Smooth muscle cell (in vitro differentiated cells): ENCODE measurements around the gene TEKT5. TPM values are rescaled to one million over a fixed set of nuclear protein-coding genes. Genes with fewer than 3 reads are reported as not detected.

Source experiments
- DNase-seq: peaks from one replicate; lab custom pipeline; 2025; ENCODE audit not compliant: unreplicated experiment; lab: John Stamatoyannopoulos, UW
- H2AFZ ChIP-seq: fragments of 200-600 bp; sonication (generic); 2 replicates; pipeline ENCODE4 v1.6.0; 2016; ENCODE audit warnings: antibody characterized with exemption, low read depth, mild to moderate bottlenecking
- H3F3A ChIP-seq: fragments of 200-600 bp; sonication (generic); 2 replicates; pipeline ENCODE4 v1.6.0; 2017; ENCODE audit warnings: antibody characterized with exemption, low read depth
- H3K27ac ChIP-seq: fragments of 200-600 bp; sonication (generic); 2 replicates; pipeline ENCODE4 v1.5.1; 2016; ENCODE audit warnings: low read depth, mild to moderate bottlenecking
- H3K27me3 ChIP-seq: fragments of 200-600 bp; sonication (generic); 2 replicates; pipeline ENCODE4 v1.6.1; 2016; ENCODE audit warnings: low read depth, mild to moderate bottlenecking
- H3K36me3 ChIP-seq: fragments of 200-600 bp; sonication (generic); 2 replicates; pipeline ENCODE4 v1.5.1; 2016; ENCODE audit warnings: low read depth
- H3K4me1 ChIP-seq: fragments of 200-600 bp; sonication (generic); 2 replicates; pipeline ENCODE4 v1.5.1; 2016; ENCODE audit warnings: low read depth
- H3K4me2 ChIP-seq: fragments of 200-600 bp; sonication (generic); 2 replicates; pipeline ENCODE4 v1.6.0; 2016; ENCODE audit warnings: mild to moderate bottlenecking
- H3K4me3 ChIP-seq: fragments of 200-600 bp; sonication (generic); 2 replicates; pipeline ENCODE4 v1.5.1; 2016; ENCODE audit warnings: mild to moderate bottlenecking
- H3K79me2 ChIP-seq: fragments of 200-600 bp; sonication (generic); 2 replicates; pipeline ENCODE4 v1.6.0; 2016; ENCODE audit warnings: low read depth, mild to moderate bottlenecking
- H3K9ac ChIP-seq: fragments of 200-600 bp; sonication (generic); 2 replicates; pipeline ENCODE4 v1.6.0; 2016; ENCODE audit warnings: low read depth
- H3K9me3 ChIP-seq: fragments of 200-600 bp; sonication (generic); replicated peaks from 2 replicates; pipeline ENCODE4 v1.5.1; 2016; ENCODE audit warnings: low read depth
- H4K20me1 ChIP-seq: fragments of 200-600 bp; sonication (generic); 2 replicates; pipeline ENCODE4 v1.6.0; 2016; ENCODE audit warnings: low read depth
- WGBS: methylation state at CpG from one replicate; pipeline ENCODE4 v1.1.7; 2016; ENCODE audit warnings: low lambda C conversion rate; 5-methylcytosine and 5-hydroxymethylcytosine counted together
- polyA plus RNA-seq: library from polyadenylated mRNA; unstranded; fragments of >200 nt; fragmentation: Nextera tagmentation; extraction: Ambion mirVana; gene quantifications from 2 replicates; pipeline ENCODE4 v1.2.1, GENCODE V29; 2016
- total RNA-seq: library from RNA; depleted of rRNA; stranded (reverse); fragments of >200 nt; gene quantifications from 2 replicates; pipeline ENCODE4 v1.2.3, GENCODE V29; 2014
- TF ChIP-seq, protein P1 (sequence below): fragments of 200-600 bp; sonication (generic); IDR thresholded peaks from 2 replicates; pipeline ENCODE4 v1.5.1; 2017; ENCODE audit warnings: borderline replicate concordance, mild to moderate bottlenecking, antibody characterized with exemption; ENCODE audit not compliant: insufficient read depth, poor library complexity, severe bottlenecking

Gene TEKT5
- total and polyA plus RNA-seq, 2 experiments from 2014 or later, result not detected

DNA sequence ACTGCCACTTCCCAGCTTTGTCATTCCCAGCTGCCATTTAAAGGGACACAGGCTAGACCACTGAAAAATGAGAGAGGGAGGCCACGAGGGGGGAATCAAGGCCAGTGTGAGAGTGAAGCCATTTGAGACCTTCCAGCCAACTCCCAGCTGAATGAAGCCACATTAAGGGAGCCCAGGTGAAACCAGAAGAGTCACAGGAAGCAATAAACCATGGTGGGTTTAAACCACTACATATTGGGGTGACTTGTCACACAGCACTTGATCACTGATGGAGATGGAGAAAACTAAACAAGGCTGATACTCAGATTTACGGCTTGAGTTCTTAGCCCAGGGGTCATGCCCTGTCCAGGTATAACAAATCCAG, 46.1 kb upstream of the TEKT5 start:
- no peaks in the 10 kb centered on the region for H3K36me3 ChIP-seq
- no peaks in the 10 kb centered on the region for H4K20me1 ChIP-seq
- H3F3A ChIP-seq, result peaks cover 7% of the 10 kb centered on the region
- H3K4me2 ChIP-seq, result no peak overlapping the region
- H3K27me3 ChIP-seq, result no peaks in the 10 kb centered on the region
- no peak overlapping the region for H3K4me3 ChIP-seq
- H3K79me2 ChIP-seq, result no peaks in the 10 kb centered on the region
- WGBS, result 90% methylated on average over 2 of the region's 2 CpGs
- H3K27ac ChIP-seq, result no peak overlapping the region
- no peak overlapping the region for H2AFZ ChIP-seq
- DNase-seq, result no peak
- H3K9ac ChIP-seq, result no peak overlapping the region
- no peaks in the 10 kb centered on the region for H3K4me1 ChIP-seq
- TF ChIP-seq, protein P1, sequence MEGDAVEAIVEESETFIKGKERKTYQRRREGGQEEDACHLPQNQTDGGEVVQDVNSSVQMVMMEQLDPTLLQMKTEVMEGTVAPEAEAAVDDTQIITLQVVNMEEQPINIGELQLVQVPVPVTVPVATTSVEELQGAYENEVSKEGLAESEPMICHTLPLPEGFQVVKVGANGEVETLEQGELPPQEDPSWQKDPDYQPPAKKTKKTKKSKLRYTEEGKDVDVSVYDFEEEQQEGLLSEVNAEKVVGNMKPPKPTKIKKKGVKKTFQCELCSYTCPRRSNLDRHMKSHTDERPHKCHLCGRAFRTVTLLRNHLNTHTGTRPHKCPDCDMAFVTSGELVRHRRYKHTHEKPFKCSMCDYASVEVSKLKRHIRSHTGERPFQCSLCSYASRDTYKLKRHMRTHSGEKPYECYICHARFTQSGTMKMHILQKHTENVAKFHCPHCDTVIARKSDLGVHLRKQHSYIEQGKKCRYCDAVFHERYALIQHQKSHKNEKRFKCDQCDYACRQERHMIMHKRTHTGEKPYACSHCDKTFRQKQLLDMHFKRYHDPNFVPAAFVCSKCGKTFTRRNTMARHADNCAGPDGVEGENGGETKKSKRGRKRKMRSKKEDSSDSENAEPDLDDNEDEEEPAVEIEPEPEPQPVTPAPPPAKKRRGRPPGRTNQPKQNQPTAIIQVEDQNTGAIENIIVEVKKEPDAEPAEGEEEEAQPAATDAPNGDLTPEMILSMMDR, result no peak
- no peaks in the 10 kb centered on the region for H3K9me3 ChIP-seq

GRCh38 chr16:10740000-10740844, 45.5 kb upstream of the TEKT5 start:
- Histone ChIP-seq H3K9me3 (no peaks in the 10 kb centered on the region), H3K4me1 (no peaks in the 10 kb centered on the region), H3F3A (peaks cover 7% of the 10 kb centered on the region), H3K27ac (no peak overlapping the region), H3K36me3 (no peaks in the 10 kb centered on the region), H3K27me3 (no peaks in the 10 kb centered on the region), H3K4me2 (no peak overlapping the region), H3K79me2 (no peaks in the 10 kb centered on the region), H2AFZ (no peak overlapping the region), H3K9ac (no peak overlapping the region), H4K20me1 (no peaks in the 10 kb centered on the region), H3K4me3 (no peak overlapping the region)
- TF ChIP-seq, protein P1, result no peak
- WGBS, result 98% methylated on average over 10 of the region's 10 CpGs
- DNase-seq, result no peak

DNA sequence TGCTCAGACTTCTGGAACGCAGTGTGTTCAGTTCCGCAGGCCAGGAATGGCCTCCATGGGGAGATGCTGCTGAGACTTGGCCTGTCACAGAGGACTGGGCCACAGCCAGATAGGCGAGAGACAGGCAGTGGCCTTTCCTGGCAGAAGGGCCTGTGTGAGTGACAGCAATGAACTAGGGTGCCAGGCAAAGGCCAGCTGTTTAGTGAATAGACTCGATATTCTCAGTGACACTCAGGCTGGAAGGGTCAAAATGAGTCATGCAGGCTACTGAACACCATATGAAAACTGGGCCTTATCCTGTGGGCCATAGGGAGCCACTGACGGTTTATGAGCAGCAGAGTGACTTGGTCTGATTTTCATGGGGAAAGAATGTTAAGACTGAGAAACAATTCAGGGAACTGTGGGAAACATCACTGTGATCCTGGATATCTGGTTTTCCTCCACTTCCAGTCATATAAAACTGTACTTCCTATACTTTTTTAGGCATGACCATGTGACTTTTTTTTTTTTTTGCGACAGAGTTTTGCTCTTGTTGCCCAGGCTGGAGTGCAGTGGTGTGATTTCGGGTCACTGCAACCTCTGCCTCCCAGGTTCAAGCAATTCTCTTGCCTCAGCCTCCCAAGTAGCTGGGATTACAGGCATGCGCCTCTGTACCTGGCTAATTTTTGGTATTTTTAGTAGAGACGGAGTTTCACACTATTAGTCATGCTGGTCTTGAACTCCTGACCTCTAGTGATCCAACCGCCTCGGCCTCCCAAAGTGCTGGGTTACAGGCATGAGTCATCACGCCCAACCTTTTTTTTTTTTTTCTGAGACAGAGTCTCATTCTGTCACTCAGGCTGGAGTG, 43.7 kb upstream of the TEKT5 start:
- H2AFZ ChIP-seq, result no peak overlapping the region
- no peaks in the 10 kb centered on the region for H4K20me1 ChIP-seq
- H3K79me2 ChIP-seq, result no peaks in the 10 kb centered on the region
- H3F3A ChIP-seq, result peaks cover 7% of the 10 kb centered on the region
- 37% methylated on average over 12 of the region's 12 CpGs for WGBS
- H3K27me3 ChIP-seq, result no peaks in the 10 kb centered on the region
- H3K27ac ChIP-seq, result peak overlapping the region; percentile 63
- no peak overlapping the region for H3K4me3 ChIP-seq
- no peak for DNase-seq
- no peak overlapping the region for H3K9ac ChIP-seq
- no peaks in the 10 kb centered on the region for H3K9me3 ChIP-seq
- no peak overlapping the region for H3K4me2 ChIP-seq
- TF ChIP-seq, protein P1, result no peak
- H3K36me3 ChIP-seq, result no peaks in the 10 kb centered on the region
- H3K4me1 ChIP-seq, result no peaks in the 10 kb centered on the region
